Tibial nerve (tissue), 4 donors: ENCODE results near the gene KRT6C. TPM values are rescaled to one million over a fixed set of nuclear protein-coding genes. Genes with fewer than 3 reads are reported as not detected.
A peak's percentile ranks its signal among the peaks of the same experiment; 100 is the strongest.

Source experiments
- DNase-seq, 2 donors: peaks; one replicate each; pipeline ENCODE4 v3.0.0-alpha.2; 2019; ENCODE audit warnings: low spot score in 2 of 2
- H3K27ac ChIP-seq, 4 donors: fragments of 200-600 bp; sonication (generic) in 3 of 4; one replicate each; pipeline ENCODE4 v1.5.1; 2017 to 2019; ENCODE audit warnings: mild to moderate bottlenecking in 1 of 4
- H3K27me3 ChIP-seq, 2 donors: fragments of 200-600 bp; sonication (generic) in 1 of 2; one replicate each; pipeline versions ENCODE4 v1.5.1 to v1.6.0; 2017 to 2019
- H3K36me3 ChIP-seq, 3 donors: fragments of 200-600 bp; sonication (generic); one replicate each; pipeline ENCODE4 v1.5.1; 2018 to 2019
- H3K4me1 ChIP-seq, 4 donors: fragments of 200-600 bp; sonication (generic) in 3 of 4; one replicate each; pipeline ENCODE4 v1.5.1; 2017 to 2019
- H3K4me3 ChIP-seq, 4 donors: fragments of 200-600 bp; sonication (generic) in 3 of 4; one replicate each; pipeline ENCODE4 v1.5.1; 2017 to 2019; ENCODE audit warnings: mild to moderate bottlenecking in 1 of 4, moderate library complexity in 1 of 4
- H3K9me3 ChIP-seq, 4 donors: fragments of 200-600 bp; sonication (generic) in 3 of 4; one replicate each; pipeline ENCODE4 v1.5.1; 2017 to 2019
- CTCF ChIP-seq, 5 experiments: fragments of 200-600 bp in 3 of 5; fragments of 450-650 bp in 2 of 5; sonication (generic) in 3 of 5; IDR thresholded peaks; one replicate each; pipeline ENCODE4 v1.5.1; 2016 to 2019; ENCODE audit warnings: antibody characterized with exemption in 5 of 5, mild to moderate bottlenecking in 3 of 5, moderate library complexity in 2 of 5
- EP300 ChIP-seq, 2 donors: sonication (generic); formaldehyde crosslinking; IDR thresholded peaks; one replicate each; pipeline ENCODE4 v1.6.1; 2017; ENCODE audit warnings: antibody characterized with exemption in 2 of 2, mild to moderate bottlenecking in 1 of 2
- POLR2A ChIP-seq, 2 donors: fragments of 450-650 bp; IDR thresholded peaks; one replicate each; pipeline ENCODE4 v1.6.1; 2017; ENCODE audit warnings: antibody characterized with exemption in 2 of 2, mild to moderate bottlenecking in 2 of 2, moderate library complexity in 2 of 2
- WGBS, 2 donors: methylation state at CpG; one replicate each; pipeline ENCODE4 v1.1.5; 2018; 5-methylcytosine and 5-hydroxymethylcytosine counted together
- total RNA-seq, 4 donors: library from RNA; depleted of rRNA; stranded (reverse); fragments of >200 nt; gene quantifications; one replicate each; pipeline ENCODE4 v1.1.0, GENCODE V29; 2016

KRT6C gene
- total RNA-seq, 4 donors from 2014 or later, result not detected

- no peak for TF ChIP-seq EP300 (IDR thresholded peaks at IDR 0.05)
- TF ChIP-seq POLR2A (IDR thresholded peaks at IDR 0.05), result no peak
- TF ChIP-seq CTCF (IDR thresholded peaks at IDR 0.05), result no peak
- no peak for DNase-seq
- 46 to 51% methylated on average over 5 of the region's 5 CpGs for WGBS, 2 donors
These were observed 26.4 kb upstream of the KRT6C start for GRCh38 chr12:52499806-52500560.

GRCh38 chr12:52498946-52499345, 25.3 kb upstream of the KRT6C start:
- Histone ChIP-seq H3K4me1 (peaks cover 0 to 27% (median 6%) of the 10 kb centered on the region in 4 donors), H3K27ac (peak overlapping the region in 1 of 4 donors; percentile 36), H3K27me3 (no peaks in the 10 kb centered on the region), H3K4me3 (no peak overlapping the region), H3K9me3 (peaks cover 0 to 2% (median 0%) of the 10 kb centered on the region in 4 donors), H3K36me3 (no peaks in the 10 kb centered on the region)
- no peak for TF ChIP-seq POLR2A (IDR thresholded peaks at IDR 0.05)
- TF ChIP-seq CTCF (IDR thresholded peaks at IDR 0.05), result no peak
- TF ChIP-seq EP300 (IDR thresholded peaks at IDR 0.05), result peak in 1 of 2 donors; percentile 16
- WGBS, 2 donors, result 29 to 48% methylated on average over 1 of the region's 1 CpG
- no peak for DNase-seq

More at GRCh38 chr12:52499806-52500560, 26.4 kb upstream of the KRT6C start:
- Histone ChIP-seq H3K4me3 (no peak overlapping the region), H3K27ac (no peak overlapping the region), H3K9me3 (peaks cover 0 to 2% (median 0%) of the 10 kb centered on the region in 4 donors), H3K36me3 (no peaks in the 10 kb centered on the region), H3K4me1 (peaks cover 0 to 19% (median 4%) of the 10 kb centered on the region in 4 donors), H3K27me3 (no peaks in the 10 kb centered on the region)

GRCh38 chr12:52497975-52498374, 24.4 kb upstream of the KRT6C start:
- Histone ChIP-seq H3K27me3 (no peaks in the 10 kb centered on the region), H3K27ac (no peak overlapping the region), H3K4me3 (no peak overlapping the region), H3K9me3 (peaks cover 0 to 2% (median 0%) of the 10 kb centered on the region in 4 donors), H3K4me1 (peaks cover 0 to 36% (median 6%) of the 10 kb centered on the region in 4 donors), H3K36me3 (no peaks in the 10 kb centered on the region)
- 81 to 88% methylated on average over 7 of the region's 7 CpGs for WGBS, 2 donors
- TF ChIP-seq CTCF (IDR thresholded peaks at IDR 0.05) (no peak), EP300 (IDR thresholded peaks at IDR 0.05) (no peak), POLR2A (IDR thresholded peaks at IDR 0.05) (no peak)
- no peak for DNase-seq

- DNase-seq, result no peak
- TF ChIP-seq POLR2A (IDR thresholded peaks at IDR 0.05) (no peak), EP300 (IDR thresholded peaks at IDR 0.05) (peak in 1 of 2 donors; percentile 48), CTCF (IDR thresholded peaks at IDR 0.05) (no peak)
- Histone ChIP-seq H3K27ac (peak overlapping the region in 3 of 4 donors; percentile 25 to 85 (median 80)), H3K4me3 (no peak overlapping the region), H3K36me3 (no peaks in the 10 kb centered on the region), H3K9me3 (no peaks in the 10 kb centered on the region), H3K4me1 (peaks cover 0 to 36% (median 6%) of the 10 kb centered on the region in 4 donors), H3K27me3 (no peaks in the 10 kb centered on the region)
- 50 to 61% methylated on average over 3 to 4 of the region's 4 CpGs for WGBS, 2 donors
These were observed 23.0 kb upstream of the KRT6C start for GRCh38 chr12:52496590-52497071.

- no peak for DNase-seq
- TF ChIP-seq CTCF (IDR thresholded peaks at IDR 0.05) (no peak), EP300 (IDR thresholded peaks at IDR 0.05) (no peak), POLR2A (IDR thresholded peaks at IDR 0.05) (no peak)
- H3K4me1 ChIP-seq, result peaks cover 0 to 36% (median 6%) of the 10 kb centered on the region in 4 donors
- no peaks in the 10 kb centered on the region for H3K27me3 ChIP-seq
- peak overlapping the region; percentile 25 to 85 (median 71) for H3K27ac ChIP-seq
- 67 to 69% methylated on average over 2 of the region's 2 CpGs for WGBS, 2 donors
- H3K36me3 ChIP-seq, result no peaks in the 10 kb centered on the region
- no peak overlapping the region for H3K4me3 ChIP-seq
- H3K9me3 ChIP-seq, result no peaks in the 10 kb centered on the region
These were observed 22.4 kb upstream of the KRT6C start for GRCh38 chr12:52496054-52496453.
